ENCODE data around the gene FSTL5.

Gene FSTL5

GRCh38 chr4:161894493-161895167 is 269.2 kb downstream of the FSTL5 start:
- Histone ChIP-seq H3K4me1 (ENCODE audit: control insufficient read depth, insufficient read depth, low read length) (no peaks in the 10 kb centered on the region), H3K9ac (ENCODE audit: low read depth, low read length) (no peak overlapping the region), H3K9me3 (replicated peaks; ENCODE audit: low read length) (no peaks in the 10 kb centered on the region), H3K27me3 (ENCODE audit: control insufficient read depth, insufficient read depth, low read length) (no peaks in the 10 kb centered on the region), H3K36me3 (ENCODE audit: insufficient read depth, low read length) (no peaks in the 10 kb centered on the region), H3K4me3 (ENCODE audit: low read length) (no peak overlapping the region), H3K4me2 (ENCODE audit: low read length) (no peak overlapping the region)

GRCh38 chr4:161894014-161894413 is 269.8 kb downstream of the FSTL5 start:
- no peak overlapping the region for H3K4me2 ChIP-seq (ENCODE audit: low read length)
- no peak overlapping the region for H3K4me3 ChIP-seq (ENCODE audit: low read length)
- no peak overlapping the region for H3K9ac ChIP-seq (ENCODE audit: low read depth, low read length)
- H3K27me3 ChIP-seq (ENCODE audit: control insufficient read depth, insufficient read depth, low read length), result no peaks in the 10 kb centered on the region
- H3K4me1 ChIP-seq (ENCODE audit: control insufficient read depth, insufficient read depth, low read length), result no peaks in the 10 kb centered on the region
- H3K36me3 ChIP-seq (ENCODE audit: insufficient read depth, low read length), result no peaks in the 10 kb centered on the region
- no peaks in the 10 kb centered on the region for H3K9me3 ChIP-seq (replicated peaks; ENCODE audit: low read length)

- Histone ChIP-seq H3K4me2 (ENCODE audit: low read length) (no peak overlapping the region), H3K9me3 (replicated peaks; ENCODE audit: low read length) (no peaks in the 10 kb centered on the region), H3K4me1 (ENCODE audit: control insufficient read depth, insufficient read depth, low read length) (no peaks in the 10 kb centered on the region), H3K4me3 (ENCODE audit: low read length) (no peak overlapping the region), H3K36me3 (ENCODE audit: insufficient read depth, low read length) (no peaks in the 10 kb centered on the region), H3K9ac (ENCODE audit: low read depth, low read length) (no peak overlapping the region), H3K27me3 (ENCODE audit: control insufficient read depth, insufficient read depth, low read length) (no peaks in the 10 kb centered on the region)
Observed at GRCh38 chr4:161893566-161893965, 270.2 kb downstream of the FSTL5 start.

- H3K9me3 ChIP-seq (replicated peaks; ENCODE audit: low read length), result no peaks in the 10 kb centered on the region
- H3K4me2 ChIP-seq (ENCODE audit: low read length), result no peak overlapping the region
- no peaks in the 10 kb centered on the region for H3K4me1 ChIP-seq (ENCODE audit: control insufficient read depth, insufficient read depth, low read length)
- no peak overlapping the region for H3K9ac ChIP-seq (ENCODE audit: low read depth, low read length)
- H3K4me3 ChIP-seq (ENCODE audit: low read length), result no peak overlapping the region
- H3K36me3 ChIP-seq (ENCODE audit: insufficient read depth, low read length), result no peaks in the 10 kb centered on the region
- no peaks in the 10 kb centered on the region for H3K27me3 ChIP-seq (ENCODE audit: control insufficient read depth, insufficient read depth, low read length)
Observed at GRCh38 chr4:161892951-161893350, 270.8 kb downstream of the FSTL5 start.

DNA sequence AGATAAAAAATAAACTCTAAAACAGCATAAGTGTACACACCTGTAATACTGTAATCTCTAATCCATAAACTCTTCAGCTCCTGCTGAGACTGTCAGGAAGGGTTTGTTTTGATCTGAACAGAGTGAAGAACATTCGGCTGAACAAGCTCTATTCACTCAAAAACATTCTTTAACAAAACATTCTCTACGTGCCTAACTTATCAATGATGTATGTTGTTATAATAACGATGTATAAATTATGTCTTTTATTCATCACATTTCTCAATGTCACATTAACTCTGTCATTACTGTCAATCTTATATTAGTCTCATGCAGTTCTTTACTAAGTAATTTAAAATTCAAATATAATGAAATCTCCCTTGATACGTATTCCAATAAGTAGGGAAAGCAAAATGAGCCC is 280.6 kb downstream of the FSTL5 start:
- Histone ChIP-seq H3K27me3 (ENCODE audit: control insufficient read depth, insufficient read depth, low read length) (no peaks in the 10 kb centered on the region), H3K9me3 (replicated peaks; ENCODE audit: low read length) (no peaks in the 10 kb centered on the region), H3K4me2 (ENCODE audit: low read length) (no peak overlapping the region), H3K36me3 (ENCODE audit: insufficient read depth, low read length) (no peaks in the 10 kb centered on the region), H3K4me1 (ENCODE audit: control insufficient read depth, insufficient read depth, low read length) (no peaks in the 10 kb centered on the region), H3K4me3 (ENCODE audit: low read length) (no peak overlapping the region), H3K9ac (ENCODE audit: low read depth, low read length) (no peak overlapping the region)

DNA sequence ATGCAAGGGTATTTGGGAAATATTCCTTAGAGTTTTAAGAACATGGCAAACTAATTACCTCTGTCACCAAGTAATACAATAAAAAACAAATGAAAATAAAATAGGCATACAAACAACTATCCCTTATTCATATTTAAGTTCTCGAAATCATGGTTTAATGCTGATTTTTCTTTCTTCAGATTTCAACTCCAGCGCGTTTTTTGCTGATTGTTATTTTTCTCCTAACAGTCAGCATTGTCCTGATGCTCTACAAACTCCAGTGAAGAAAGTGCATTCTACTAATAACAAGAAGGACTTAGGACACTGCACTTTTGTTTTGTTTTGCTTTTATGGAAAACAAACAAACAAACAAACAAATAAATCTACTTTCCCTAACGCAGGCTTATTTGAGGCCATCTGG is 282.4 kb downstream of the FSTL5 start:
- H3K4me3 ChIP-seq (ENCODE audit: low read length), result no peak overlapping the region
- no peaks in the 10 kb centered on the region for H3K36me3 ChIP-seq (ENCODE audit: insufficient read depth, low read length)
- no peaks in the 10 kb centered on the region for H3K4me1 ChIP-seq (ENCODE audit: control insufficient read depth, insufficient read depth, low read length)
- H3K9me3 ChIP-seq (replicated peaks; ENCODE audit: low read length), result no peaks in the 10 kb centered on the region
- H3K9ac ChIP-seq (ENCODE audit: low read depth, low read length), result no peak overlapping the region
- no peak overlapping the region for H3K4me2 ChIP-seq (ENCODE audit: low read length)
- no peaks in the 10 kb centered on the region for H3K27me3 ChIP-seq (ENCODE audit: control insufficient read depth, insufficient read depth, low read length)

DNA sequence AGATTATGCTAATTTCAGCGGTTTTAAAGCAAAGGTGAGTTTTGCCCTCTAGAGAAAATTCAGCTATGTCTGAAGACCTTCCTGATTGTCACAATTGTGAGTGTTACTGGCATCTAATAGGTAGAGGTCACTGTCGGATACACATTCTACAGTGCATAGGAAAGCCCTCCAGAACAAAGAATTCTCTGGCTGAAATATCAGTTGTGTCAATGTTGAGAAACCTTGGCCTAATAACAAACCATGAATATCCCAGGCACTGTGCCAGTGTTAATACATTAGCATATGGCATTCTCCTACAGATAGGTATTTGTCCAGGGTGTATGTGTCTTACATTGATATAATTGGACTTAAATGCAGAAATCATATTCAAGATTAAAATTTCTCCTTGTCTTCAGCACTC is 294.3 kb downstream of the FSTL5 start:
- no peaks in the 10 kb centered on the region for H3K4me1 ChIP-seq (ENCODE audit: control insufficient read depth, insufficient read depth, low read length)

DNA sequence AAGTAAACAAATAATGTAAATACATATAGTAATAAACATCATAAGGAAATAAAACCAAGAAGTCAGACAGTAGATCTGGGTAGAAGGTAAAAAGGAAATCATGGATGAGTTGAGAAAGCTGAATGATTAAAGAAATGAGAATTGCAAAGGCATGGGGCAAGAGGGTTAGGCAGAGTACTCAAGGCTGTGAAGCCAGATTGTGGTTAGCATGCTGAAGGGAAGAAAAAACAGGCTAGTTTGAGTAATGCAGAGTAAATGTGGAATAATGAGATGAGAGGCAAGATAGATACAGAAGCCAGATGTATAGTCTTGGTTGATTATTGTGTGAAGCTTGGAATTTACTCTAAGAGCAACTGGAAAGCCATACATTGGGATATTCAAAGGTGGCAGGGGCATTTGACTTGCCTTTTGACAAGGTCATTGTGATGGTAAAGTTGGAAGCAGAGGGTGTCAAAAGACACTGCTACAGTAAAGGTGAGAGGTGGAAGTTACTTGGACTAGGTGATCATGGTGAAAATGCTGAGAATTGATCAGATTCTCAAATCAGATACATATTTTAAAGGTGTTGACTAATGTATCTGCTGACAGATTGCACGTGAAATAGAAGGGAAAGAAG is 307.0 kb downstream of the FSTL5 start:
- H3K4me3 ChIP-seq (ENCODE audit: low read length), result no peak overlapping the region
- no peaks in the 10 kb centered on the region for H3K4me1 ChIP-seq (ENCODE audit: control insufficient read depth, insufficient read depth, low read length)
- no peaks in the 10 kb centered on the region for H3K9me3 ChIP-seq (replicated peaks; ENCODE audit: low read length)
- H3K27me3 ChIP-seq (ENCODE audit: control insufficient read depth, insufficient read depth, low read length), result no peaks in the 10 kb centered on the region
- H3K36me3 ChIP-seq (ENCODE audit: insufficient read depth, low read length), result no peaks in the 10 kb centered on the region
- no peak overlapping the region for H3K9ac ChIP-seq (ENCODE audit: low read depth, low read length)
- H3K4me2 ChIP-seq (ENCODE audit: low read length), result no peak overlapping the region

More for the DNA sequence above, 294.3 kb downstream of the FSTL5 start:
- Histone ChIP-seq H3K4me3 (ENCODE audit: low read length) (no peak overlapping the region), H3K9me3 (replicated peaks; ENCODE audit: low read length) (no peaks in the 10 kb centered on the region), H3K4me2 (ENCODE audit: low read length) (no peak overlapping the region), H3K9ac (ENCODE audit: low read depth, low read length) (no peak overlapping the region), H3K36me3 (ENCODE audit: insufficient read depth, low read length) (no peaks in the 10 kb centered on the region), H3K27me3 (ENCODE audit: control insufficient read depth, insufficient read depth, low read length) (no peaks in the 10 kb centered on the region)

GRCh38 chr4:161850631-161851030 is 313.2 kb downstream of the FSTL5 start:
- Histone ChIP-seq H3K4me1 (ENCODE audit: control insufficient read depth, insufficient read depth, low read length) (no peaks in the 10 kb centered on the region), H3K27me3 (ENCODE audit: control insufficient read depth, insufficient read depth, low read length) (no peaks in the 10 kb centered on the region), H3K4me2 (ENCODE audit: low read length) (no peak overlapping the region), H3K36me3 (ENCODE audit: insufficient read depth, low read length) (no peaks in the 10 kb centered on the region), H3K9ac (ENCODE audit: low read depth, low read length) (no peak overlapping the region), H3K9me3 (replicated peaks; ENCODE audit: low read length) (no peaks in the 10 kb centered on the region), H3K4me3 (ENCODE audit: low read length) (no peak overlapping the region)

GRCh38 chr4:161841759-161842158 is 322.0 kb downstream of the FSTL5 start:
- no peak overlapping the region for H3K9ac ChIP-seq (ENCODE audit: low read depth, low read length)
- H3K4me2 ChIP-seq (ENCODE audit: low read length), result no peak overlapping the region
- H3K27me3 ChIP-seq (ENCODE audit: control insufficient read depth, insufficient read depth, low read length), result no peaks in the 10 kb centered on the region
- H3K36me3 ChIP-seq (ENCODE audit: insufficient read depth, low read length), result no peaks in the 10 kb centered on the region
- no peaks in the 10 kb centered on the region for H3K9me3 ChIP-seq (replicated peaks; ENCODE audit: low read length)
- no peak overlapping the region for H3K4me3 ChIP-seq (ENCODE audit: low read length)
- H3K4me1 ChIP-seq (ENCODE audit: control insufficient read depth, insufficient read depth, low read length), result no peaks in the 10 kb centered on the region

GRCh38 chr4:161829591-161829990 is 334.2 kb downstream of the FSTL5 start:
- no peak overlapping the region for H3K9ac ChIP-seq (ENCODE audit: low read depth, low read length)
- no peaks in the 10 kb centered on the region for H3K9me3 ChIP-seq (replicated peaks; ENCODE audit: low read length)
- no peak overlapping the region for H3K4me2 ChIP-seq (ENCODE audit: low read length)
- no peak overlapping the region for H3K4me3 ChIP-seq (ENCODE audit: low read length)
- H3K4me1 ChIP-seq (ENCODE audit: control insufficient read depth, insufficient read depth, low read length), result no peaks in the 10 kb centered on the region
- H3K27me3 ChIP-seq (ENCODE audit: control insufficient read depth, insufficient read depth, low read length), result no peaks in the 10 kb centered on the region
- H3K36me3 ChIP-seq (ENCODE audit: insufficient read depth, low read length), result no peaks in the 10 kb centered on the region

DNA sequence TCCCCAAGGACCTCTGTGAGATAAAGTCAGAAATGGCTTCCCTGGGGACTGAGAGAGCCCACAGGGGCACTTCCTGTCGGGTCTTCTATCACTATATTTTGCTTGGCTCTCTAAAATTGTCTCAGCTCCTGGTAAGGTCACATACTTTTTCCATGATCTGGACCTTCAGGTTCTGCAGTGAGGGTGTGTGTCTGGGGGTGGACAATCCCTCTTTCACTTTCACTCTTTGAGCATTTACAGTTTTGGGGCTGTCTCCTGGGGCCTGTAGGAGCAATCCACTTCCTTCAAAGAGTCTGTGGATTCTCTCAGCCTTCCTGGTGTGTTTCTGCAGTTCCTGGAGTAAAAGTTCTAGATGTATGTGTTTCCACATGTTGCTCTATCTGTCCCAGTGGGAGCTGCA is 335.7 kb downstream of the FSTL5 start:
- Histone ChIP-seq H3K9me3 (replicated peaks; ENCODE audit: low read length) (no peaks in the 10 kb centered on the region), H3K4me3 (ENCODE audit: low read length) (no peak overlapping the region), H3K36me3 (ENCODE audit: insufficient read depth, low read length) (no peaks in the 10 kb centered on the region), H3K4me1 (ENCODE audit: control insufficient read depth, insufficient read depth, low read length) (no peaks in the 10 kb centered on the region), H3K4me2 (ENCODE audit: low read length) (peak overlapping the region; percentile 15), H3K27me3 (ENCODE audit: control insufficient read depth, insufficient read depth, low read length) (no peaks in the 10 kb centered on the region), H3K9ac (ENCODE audit: low read depth, low read length) (no peak overlapping the region)
